ENCODE data around the gene TMEM219.

DNA sequence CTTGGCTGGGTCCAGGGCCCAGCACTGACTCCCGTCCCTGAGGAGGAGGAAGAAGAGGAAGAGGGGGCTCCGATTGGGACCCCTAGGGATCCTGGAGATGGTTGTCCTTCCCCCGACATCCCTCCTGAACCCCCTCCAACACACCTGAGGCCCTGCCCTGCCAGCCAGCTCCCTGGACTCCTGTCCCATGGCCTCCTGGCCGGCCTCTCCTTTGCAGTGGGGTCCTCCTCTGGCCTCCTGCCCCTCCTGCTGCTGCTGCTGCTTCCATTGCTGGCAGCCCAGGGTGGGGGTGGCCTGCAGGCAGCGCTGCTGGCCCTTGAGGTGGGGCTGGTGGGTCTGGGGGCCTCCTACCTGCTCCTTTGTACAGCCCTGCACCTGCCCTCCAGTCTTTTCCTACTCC lies 25.1 kb downstream of the TMEM219 start:
- TF ChIP-seq POLR2A (IDR thresholded peaks at IDR 0.05) (no peak), EP300 (IDR thresholded peaks at IDR 0.05) (no peak)
- TF ChIP-seq, protein P1, sequence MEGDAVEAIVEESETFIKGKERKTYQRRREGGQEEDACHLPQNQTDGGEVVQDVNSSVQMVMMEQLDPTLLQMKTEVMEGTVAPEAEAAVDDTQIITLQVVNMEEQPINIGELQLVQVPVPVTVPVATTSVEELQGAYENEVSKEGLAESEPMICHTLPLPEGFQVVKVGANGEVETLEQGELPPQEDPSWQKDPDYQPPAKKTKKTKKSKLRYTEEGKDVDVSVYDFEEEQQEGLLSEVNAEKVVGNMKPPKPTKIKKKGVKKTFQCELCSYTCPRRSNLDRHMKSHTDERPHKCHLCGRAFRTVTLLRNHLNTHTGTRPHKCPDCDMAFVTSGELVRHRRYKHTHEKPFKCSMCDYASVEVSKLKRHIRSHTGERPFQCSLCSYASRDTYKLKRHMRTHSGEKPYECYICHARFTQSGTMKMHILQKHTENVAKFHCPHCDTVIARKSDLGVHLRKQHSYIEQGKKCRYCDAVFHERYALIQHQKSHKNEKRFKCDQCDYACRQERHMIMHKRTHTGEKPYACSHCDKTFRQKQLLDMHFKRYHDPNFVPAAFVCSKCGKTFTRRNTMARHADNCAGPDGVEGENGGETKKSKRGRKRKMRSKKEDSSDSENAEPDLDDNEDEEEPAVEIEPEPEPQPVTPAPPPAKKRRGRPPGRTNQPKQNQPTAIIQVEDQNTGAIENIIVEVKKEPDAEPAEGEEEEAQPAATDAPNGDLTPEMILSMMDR (IDR thresholded peaks at IDR 0.05): no peak
